Suppressor macrophage treated with lipopolysaccharide for 1 hour (primary cell): ENCODE results near the gene HOXA9.

Experiments used
- DNase-seq, 3 donors: peaks; one replicate each; pipeline ENCODE4 v3.0.0-alpha.2; 2020 to 2022

HOXA9 gene

DNA sequence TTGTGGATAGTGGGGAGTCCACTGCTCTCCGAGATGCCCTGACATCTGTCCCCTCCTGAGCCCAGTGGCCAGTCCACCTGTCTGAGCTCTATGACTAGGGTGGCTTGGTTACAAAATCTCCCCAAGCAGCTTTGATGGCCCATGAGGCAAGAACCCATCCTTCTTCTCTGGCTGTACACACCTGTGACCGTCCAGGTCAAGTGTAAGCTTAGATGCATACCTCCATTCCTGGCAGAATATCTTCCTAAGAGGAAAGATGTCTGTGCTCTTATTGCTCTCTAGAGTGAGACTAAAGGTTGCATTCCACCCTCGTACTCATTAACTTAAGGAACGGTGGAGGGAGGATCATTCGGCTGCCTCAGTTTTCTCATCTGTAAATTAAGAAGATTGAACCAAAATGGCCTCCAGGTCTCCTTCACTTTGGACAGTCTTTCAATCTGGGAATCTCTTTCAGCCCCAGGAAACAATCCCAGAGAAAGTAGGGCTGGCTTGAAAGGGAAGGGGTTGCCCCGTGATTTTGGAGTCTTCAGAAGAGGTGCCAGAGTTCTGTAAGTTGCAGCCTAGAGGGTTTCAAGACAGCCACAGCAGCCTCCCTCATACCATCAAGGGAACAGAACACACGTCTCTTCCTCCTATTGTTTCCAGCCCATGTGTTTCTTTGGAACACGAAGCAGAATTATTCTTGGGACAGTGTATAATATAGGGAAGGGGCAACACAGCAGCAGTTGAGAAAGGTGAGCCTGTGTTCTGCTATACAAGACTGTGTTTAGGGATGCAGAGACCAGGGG lies 40.2 kb downstream of the HOXA9 start:
- no peak for DNase-seq

GRCh38 chr7:27124096-27124901 lies 41.0 kb downstream of the HOXA9 start:
- no peak for DNase-seq

DNA sequence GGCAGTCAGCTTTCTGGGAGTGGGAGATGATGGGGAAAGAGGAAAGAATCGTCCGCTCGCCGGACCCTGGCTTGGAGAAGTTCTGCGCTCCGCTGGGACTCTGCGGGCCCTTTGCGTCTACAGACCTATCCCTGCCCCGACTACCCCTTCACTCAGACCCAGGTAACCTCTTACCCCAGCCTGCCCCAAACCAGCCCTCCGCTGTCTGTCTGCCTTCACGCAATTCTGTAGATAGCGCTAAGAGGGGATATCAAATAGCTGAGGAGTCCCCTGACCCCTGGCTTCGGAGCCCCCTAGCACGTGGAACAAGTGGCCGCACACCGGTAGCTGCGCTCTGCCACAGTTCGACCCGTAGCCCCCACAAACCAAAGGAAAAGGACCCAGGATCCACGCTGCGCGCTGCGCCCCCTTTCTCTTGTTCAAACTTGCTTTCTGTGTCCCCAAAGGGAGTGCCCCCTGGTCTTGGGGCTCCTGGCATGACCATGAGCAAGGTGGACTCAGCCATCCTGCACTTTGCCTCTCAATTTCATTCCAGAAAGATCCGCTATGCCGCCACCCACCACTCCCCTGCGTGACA lies 41.8 kb downstream of the HOXA9 start:
- DNase-seq = no peak

DNA sequence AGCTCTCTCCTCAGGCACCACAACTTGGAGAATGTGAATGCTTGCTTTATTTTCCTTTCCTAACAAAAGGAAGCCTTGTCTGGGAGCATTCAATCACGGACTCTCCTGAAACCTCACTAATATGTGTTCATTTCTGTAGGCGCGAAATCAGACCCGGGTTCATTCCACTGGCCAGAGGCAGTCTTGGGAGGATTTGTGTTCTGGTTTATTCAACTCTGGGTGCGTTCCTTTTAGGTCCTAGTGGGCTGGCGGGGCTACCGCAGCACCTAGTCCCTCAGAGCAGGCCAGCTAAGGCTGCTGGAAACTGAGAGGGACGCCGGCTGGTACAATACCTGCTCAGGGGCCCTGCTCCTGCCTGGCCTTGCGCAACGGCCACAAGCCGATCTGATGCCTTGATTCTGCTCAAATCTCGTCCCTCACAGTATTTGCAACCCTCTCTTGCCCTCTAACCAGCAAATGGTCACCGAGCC lies 42.3 kb downstream of the HOXA9 start:
- no peak for DNase-seq

DNA sequence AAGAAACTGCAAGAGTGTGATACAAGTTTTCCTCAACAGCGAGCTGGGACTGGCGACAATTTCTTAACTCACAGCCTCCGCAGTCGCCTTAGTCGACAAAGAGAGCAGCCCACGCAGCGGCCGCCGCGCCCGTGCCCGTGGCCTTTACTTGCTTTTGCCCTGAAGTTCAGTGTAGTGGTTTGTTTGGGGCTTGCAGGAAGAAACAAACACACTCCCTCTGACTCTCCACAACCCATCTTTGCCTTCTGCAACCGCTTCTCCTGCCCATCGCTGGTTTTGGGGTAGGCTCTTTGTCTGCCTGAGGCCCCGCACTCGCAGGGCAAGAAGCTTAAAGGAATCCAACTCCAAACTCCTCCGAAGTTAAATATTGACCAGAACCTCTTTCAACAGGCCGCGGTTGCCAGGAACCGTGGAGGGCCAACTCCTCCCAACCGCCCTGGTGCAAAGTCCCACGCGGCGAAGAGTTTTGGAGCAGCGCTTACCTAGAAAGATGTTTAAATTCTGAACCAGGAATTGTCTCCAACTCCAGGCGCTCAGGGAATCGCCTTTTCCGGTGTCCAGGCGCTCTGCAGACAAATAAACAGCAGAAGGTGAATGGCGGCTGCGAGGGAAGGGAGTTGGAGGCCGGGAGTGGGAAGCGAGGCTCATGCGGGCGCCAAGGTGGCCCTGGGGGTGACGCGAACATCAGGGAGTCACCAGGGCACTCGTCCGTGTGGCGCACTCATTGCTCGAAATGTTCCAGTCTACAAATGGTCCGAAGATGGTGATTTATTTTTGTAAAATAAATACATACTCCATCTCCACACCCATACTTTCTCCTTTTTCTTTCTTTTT lies 43.0 kb downstream of the HOXA9 start:
- no peak for DNase-seq

DNA sequence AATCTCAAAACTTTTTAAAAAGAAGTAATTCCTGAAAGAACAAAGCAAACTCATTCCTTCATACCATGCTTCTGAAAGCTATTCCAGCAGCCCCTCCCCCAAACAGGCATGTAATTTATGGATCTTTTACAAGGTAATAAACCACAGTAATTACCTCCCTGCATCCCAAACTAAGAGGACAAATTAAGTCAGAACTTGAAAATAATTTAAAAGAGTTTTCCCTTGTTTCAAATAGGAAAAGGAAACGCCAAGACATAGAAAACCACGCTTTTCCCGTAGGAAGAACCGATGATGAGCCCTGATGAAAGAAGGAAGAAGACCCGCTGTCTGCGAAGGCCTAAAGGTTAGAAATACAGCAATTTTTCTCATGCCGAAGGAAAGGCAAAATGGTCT lies 43.7 kb downstream of the HOXA9 start:
- no peak for DNase-seq

DNA sequence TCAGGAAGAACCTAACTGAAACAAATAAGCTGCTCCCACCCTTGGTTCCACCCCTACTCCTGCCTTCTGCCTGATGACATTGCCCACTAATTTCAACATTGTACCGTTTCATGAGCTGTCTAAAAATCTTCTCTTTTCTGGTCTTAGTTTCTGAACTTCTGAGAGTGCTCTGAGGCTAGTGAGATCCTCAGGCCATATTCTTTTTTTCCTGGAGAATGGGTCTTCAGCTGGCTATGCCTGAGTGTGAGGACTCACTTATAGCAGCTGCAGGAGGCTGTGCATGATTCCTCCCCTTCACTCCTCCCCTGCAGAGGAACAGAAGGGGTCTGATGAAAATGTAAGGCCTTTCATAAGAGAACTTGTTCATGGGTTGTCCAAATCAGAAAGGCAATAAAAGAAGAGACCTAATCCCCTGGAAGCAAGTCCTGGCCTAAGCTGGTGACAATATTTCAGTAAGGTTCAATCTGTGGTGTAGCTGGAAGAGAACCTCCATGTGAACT lies 45.9 kb downstream of the HOXA9 start:
- no peak for DNase-seq

DNA sequence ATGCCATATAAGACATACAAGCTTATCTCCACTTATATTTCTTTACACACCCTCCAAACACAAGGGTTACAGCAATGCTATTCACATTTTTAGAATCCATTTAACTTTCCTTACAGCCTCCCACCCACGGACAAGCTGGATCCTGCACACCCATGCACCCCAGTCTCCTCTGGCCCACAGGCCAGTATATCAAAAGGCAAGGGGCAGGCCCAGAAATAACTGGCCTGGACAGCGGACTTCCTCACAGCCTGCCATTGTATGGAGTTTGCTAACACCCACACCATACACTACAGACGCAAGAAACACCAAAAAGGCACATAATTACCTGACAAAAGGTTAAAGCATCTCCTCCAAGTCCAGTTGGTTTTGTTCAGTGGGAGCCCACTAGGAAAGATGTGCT lies 46.8 kb downstream of the HOXA9 start:
- no peak for DNase-seq

GRCh38 chr7:27117887-27118491 lies 47.3 kb downstream of the HOXA9 start:
- no peak for DNase-seq

- no peak for DNase-seq
Observed at GRCh38 chr7:27116962-27117886, 48.1 kb downstream of the HOXA9 start.

- DNase-seq = no peak
Observed at GRCh38 chr7:27116031-27116961, 49.0 kb downstream of the HOXA9 start.

- no peak for DNase-seq
Observed at GRCh38 chr7:27115221-27116026, 49.9 kb downstream of the HOXA9 start.

GRCh38 chr7:27114881-27115220 lies 50.5 kb downstream of the HOXA9 start:
- no peak for DNase-seq

GRCh38 chr7:27113991-27114769 lies 51.2 kb downstream of the HOXA9 start:
- DNase-seq = no peak

GRCh38 chr7:27112955-27113949 lies 52.1 kb downstream of the HOXA9 start:
- DNase-seq = no peak
